ENCODE results near the gene ARHGAP22.

GRCh38 chr10:48445932-48446331 lies 158.9 kb downstream of the ARHGAP22 start:
- TF ChIP-seq POLR2A (IDR thresholded peaks at IDR 0.05): no peak
- no peak for TF ChIP-seq CTCF (IDR thresholded peaks at IDR 0.05)
